ENCODE results near the gene UPK1B.

GRCh38 chr3:119177321-119177720 lies 3.9 kb downstream of the UPK1B start:
- TF ChIP-seq YY1 (tag by site-specific recombination; IDR thresholded peaks at IDR 0.05) (no peak), ZNF248 (tag by site-specific recombination; IDR thresholded peaks at IDR 0.05) (no peak), ZBTB20 (tag by site-specific recombination; IDR thresholded peaks at IDR 0.05) (no peak), ZBTB48 (tag by site-specific recombination; IDR thresholded peaks at IDR 0.05) (no peak), ZNF266 (tag by site-specific recombination; IDR thresholded peaks at IDR 0.05; ENCODE audit: low read depth) (no peak), GLI4 (tag by site-specific recombination; IDR thresholded peaks at IDR 0.05) (no peak), CTCF (tag by site-specific recombination; IDR thresholded peaks at IDR 0.05) (no peak), MYNN (tag by site-specific recombination; IDR thresholded peaks at IDR 0.05; ENCODE audit: borderline replicate concordance) (no peak), ZNF660 (tag by site-specific recombination; IDR thresholded peaks at IDR 0.05) (no peak), ZNF274 (IDR thresholded peaks at IDR 0.05; ENCODE audit: low read length) (no peak), ZNF274 (tag by site-specific recombination; IDR thresholded peaks at IDR 0.05; ENCODE audit: borderline replicate concordance) (no peak)
